Ramos (cell line): ENCODE results near the gene ATG10.
"Not testable (repeated sequence)": the region's sequence is repeated elsewhere in the genome, so short reads cannot be mapped to it uniquely, and the experiment has no call there.

Source experiments
- in situ Hi-C: fragments of 300-500 bp; cut with MboI; formaldehyde crosslinking; loops from one replicate; pipeline ENCODE4 v1.14.3; 2022; ENCODE audit warnings: low sequenced_read_pairs; ENCODE audit not compliant: unreplicated experiment

Gene ATG10

DNA sequence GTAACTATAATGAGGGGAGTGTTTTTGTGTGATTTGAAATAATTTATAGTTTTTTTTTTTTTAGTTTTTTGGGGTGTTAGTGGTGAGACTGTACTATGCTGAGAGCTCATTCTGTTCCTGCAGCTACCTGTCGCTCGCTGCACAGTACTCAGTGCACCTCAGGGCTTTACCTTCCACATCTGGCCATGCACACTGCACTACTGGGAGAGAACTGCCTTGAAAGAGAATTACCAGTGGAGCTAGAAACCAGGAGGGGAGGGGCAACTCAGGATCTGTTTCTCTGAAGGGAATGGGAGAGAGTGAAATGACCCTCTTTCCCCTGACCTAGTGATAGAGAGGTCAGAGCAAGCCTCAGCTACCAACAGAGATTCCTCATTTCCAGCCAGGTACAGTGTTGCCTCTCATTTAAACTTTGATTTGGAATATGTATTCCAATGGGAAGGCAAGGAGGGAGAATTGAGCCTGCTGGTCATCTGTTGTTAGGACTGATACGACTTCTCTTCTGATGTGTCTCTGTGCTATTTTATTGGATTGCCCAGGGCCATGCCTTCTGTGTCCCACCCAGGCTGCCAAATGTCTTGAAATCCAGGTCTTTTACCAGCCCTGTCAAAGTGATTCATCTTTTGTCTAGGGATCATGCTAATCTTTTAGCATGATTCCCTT, 8.9 kb downstream of the ATG10 start:
- in situ Hi-C loops: no loop called here

DNA sequence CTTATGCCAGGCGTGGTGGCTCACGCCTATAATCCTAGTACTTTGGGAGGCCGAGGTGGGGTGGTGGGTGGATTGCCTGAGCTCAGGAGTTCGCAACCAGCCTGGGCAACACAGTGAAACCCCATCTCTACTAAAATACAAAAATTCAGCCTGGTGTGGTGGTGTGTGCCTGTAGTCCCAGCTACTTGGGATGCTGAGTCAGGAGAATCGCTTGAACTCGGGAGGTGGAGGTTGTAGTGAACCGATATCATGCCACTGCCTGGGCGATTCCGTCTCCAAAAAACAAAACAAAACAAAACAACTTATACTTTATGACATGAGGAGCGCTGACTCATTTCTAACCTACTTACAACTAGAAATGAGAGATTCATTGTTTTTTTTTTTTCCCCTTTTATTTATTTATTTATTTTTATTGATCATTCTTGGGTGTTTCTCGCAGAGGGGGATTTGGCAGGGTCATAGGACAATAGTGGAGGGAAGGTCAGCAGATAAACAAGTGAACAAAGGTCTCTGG, 10.4 kb downstream of the ATG10 start:
- in situ Hi-C loops: not testable (repeated sequence)

DNA sequence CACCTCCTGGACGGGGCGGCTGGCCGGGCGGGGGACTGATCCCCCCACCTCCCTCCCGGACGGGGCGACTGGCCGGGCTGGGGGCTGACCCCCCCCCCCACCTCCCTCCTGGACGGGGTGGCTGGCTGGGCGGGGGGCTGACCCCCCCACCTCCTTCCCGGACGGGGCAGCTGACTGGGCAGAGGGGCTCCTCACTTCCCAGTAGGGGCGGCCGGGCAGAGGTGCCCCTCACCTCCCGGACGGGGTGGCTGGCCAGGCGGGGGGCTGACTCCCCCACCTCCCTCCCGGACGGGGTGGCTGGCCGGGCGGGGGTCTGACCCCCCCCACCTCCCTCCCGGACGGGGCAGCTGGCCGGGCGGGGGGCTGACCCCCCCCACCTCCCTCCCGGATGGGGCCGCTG, 11.3 kb downstream of the ATG10 start:
- in situ Hi-C loops: not testable (repeated sequence)

DNA sequence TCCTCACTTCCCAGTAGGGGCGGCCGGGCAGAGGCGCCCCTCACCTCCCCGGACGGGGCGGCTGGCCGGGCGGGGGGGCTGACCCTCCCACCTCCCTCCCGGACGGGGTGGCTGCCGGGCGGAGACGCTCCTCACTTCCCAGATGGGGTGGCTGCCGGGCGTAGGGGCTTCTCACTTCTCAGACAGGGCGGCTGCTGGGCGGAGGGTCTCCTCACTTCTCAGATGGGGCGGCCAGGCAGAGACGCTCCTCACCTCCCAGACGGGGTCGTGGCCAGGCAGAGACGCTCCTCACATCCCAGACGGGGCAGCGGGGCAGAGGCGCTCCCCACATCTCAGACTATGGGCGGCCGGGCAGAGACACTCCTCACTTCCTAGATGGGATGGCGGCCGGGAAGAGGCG, 11.7 kb downstream of the ATG10 start:
- in situ Hi-C loops: not testable (repeated sequence)

DNA sequence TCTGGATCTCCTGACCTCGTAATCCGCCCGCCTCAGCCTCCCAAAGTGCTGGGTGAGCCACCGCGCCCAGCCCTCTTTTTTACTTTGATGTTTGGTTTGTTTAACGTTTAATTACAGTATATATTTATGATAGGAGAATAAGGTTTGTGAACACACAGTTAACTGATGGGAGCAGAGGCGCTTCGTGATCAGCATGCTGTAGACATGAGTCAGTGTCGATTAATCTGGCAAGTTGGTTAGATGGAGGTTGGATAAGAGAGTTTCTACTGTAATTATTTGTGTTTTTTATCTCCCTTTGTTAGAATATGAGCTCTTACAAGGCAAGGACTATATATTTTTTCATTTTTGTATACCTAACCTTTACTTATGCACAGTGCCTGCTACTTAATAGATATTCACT, 14.3 kb downstream of the ATG10 start:
- in situ Hi-C loops: no loop called here

DNA sequence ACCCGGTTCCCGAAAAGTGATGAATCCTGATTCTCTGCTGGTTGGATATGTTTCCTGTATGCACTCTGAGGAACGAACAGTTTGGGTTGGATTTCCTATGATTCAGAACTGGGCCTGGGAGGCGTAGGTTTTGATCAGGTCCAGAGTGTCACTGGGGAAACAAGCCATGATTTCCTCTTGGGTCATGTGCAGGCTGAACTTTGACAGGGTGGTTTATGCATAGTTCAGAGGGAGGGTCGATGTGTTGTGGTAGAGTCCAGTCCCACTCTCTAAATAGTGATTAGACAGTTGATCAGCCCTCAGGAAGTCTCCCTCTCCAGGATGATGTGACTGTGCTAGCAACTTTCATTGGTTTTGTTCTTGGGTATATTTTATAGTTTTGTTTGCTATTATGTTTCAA, 17.4 kb downstream of the ATG10 start:
- in situ Hi-C loops: no loop called here

DNA sequence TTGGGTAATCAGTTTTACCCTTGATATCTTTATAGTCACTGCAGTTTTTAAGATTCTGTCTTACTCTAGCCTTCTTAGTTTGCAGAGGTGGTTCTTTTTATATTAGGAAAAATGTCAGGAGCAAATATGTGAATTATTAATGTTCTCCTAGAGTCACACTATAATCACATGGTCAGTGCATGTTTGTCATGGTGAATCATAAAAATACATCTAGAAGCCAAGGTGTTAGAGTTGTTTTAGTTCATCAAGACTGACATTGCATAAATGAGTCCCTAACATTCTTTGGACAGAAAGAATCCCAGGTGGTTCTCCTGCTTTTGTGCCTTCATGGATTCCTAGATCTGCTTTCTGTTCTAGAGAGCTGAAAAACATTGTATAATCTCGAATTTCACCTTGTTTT, 22.9 kb downstream of the ATG10 start:
- in situ Hi-C loops: no loop called here

DNA sequence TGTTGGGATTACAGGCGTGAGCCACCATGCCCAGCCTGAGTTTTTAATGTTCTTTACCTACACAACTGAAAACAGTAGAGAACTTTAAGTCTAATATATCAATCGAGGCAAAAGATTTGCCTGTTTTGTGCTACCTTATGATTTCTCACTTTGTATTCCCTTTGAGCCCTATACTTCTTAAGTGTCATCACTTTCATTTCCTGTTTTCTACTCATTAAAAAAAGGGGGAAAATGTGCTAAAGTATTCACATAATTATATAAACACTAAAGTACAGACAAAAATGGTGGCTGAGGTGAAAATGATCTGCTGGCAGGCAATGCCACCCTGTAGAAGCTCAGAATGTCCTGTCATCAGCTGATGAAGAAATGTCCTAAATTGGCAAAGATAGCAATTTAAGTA, 23.6 kb downstream of the ATG10 start:
- in situ Hi-C loops: no loop called here

DNA sequence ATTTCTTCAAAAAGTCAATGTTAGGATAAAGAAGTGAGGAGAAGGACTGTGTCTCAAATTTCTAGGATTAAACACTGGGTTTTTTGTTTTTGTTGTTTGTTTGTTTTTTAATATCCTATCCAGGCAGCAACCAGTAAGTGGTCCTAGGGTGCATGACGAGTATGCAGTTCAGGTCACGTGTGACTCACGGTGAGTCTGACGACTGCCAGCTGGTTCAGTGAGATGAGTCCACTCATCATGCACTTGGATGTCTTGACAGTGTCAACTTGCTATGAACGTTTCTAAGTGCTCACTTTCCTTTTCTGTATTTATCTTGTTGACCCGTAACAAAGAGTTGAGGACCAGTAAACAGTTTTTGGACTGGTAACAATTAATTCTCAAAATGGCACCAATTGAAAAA, 32.7 kb downstream of the ATG10 start:
- in situ Hi-C loops: no loop called here

DNA sequence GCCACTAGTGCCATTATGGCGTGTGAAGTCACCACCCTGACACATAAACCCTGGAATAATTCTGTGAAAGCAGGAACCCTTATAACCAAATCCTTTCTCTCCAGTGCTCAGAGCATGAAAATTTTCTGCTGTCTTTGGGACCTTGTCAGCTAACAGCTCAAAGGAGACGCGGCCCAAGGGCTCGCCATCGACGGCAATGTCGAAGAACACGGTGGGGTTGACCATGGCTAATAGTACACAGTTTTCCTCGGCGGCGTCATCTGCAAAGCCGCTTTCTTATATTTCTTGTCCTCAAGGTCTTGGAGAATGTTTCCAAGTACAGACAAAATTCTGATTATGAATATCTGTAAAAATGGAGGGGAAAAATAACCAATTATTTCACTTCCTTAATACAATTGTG, 38.0 kb downstream of the ATG10 start:
- in situ Hi-C loops: not testable (repeated sequence)

DNA sequence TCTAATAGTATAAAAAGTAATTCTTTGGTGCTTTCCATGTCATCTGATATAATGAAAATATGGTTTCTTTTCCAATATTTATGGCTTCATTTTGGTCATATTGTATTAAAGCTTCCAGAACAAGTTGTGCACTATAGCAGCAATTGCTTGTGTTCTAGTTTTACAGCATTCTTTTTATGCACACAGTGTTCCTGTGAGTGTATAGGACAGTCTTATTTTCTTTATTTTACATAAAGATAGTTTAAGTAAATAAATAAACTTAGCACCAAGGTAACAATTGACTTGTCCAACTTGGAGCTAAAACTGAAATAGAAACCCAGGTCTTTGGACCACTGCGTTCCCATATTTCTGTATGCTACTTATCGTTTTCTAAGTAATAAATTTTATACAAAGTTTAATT, 38.9 kb downstream of the ATG10 start:
- in situ Hi-C loops: no loop called here

DNA sequence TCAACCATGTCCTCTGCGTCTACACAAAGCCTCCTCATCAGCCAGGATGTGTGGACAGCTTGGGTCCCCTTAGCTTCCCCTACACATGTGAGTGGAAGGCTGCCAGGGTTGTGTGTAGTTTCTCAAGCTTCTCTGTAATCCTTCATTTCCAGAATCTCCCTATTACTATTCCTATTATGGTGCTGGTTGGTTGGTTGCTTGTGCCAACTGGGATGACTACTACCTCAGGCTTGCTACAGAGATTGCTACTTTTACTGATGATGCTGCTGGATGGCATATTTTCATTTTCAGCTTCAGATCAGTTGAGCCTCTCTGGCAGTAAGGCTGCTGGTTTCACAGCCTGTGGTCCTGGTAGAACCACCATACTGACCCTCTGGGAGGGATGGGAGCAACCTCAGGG, 39.9 kb downstream of the ATG10 start:
- in situ Hi-C loops: no loop called here

DNA sequence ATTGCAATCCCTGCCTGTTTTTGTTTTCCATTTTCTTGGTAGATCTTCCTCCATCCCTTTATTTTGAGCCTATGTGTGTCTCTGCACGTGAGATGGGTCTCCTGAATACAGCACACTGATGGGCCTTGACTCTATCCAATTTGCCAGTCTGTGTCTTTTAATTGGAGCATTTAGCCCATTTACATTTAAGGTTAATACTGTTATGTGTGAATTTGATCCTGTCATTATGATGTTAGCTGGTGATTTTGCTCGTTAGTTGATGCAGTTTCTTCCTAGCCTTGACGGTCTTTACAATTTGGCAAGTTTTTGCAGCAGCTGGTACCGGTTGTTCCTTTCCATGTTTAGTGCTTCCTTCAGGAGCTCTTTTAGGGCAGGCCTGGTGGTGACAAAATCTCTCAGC, 42.8 kb downstream of the ATG10 start:
- in situ Hi-C loops: not testable (repeated sequence)

DNA sequence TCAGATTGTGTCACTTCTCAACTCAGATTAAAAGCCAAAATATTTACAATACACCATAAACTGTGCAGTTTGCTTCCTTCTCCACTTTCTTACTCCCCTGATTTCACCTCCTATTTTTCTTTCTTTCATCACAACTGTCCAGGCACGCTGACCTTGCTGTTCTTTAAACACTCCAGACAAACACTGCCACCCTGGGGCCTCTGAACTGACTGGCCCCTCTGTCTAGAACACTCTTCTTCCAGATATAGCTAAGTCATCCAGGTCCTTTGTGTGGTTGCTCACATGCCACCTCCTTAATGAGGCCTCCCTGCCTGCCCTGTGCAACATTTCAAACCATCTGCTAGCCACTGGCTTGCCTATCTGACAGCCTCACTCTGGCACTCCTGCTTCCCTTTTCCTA, 46.6 kb downstream of the ATG10 start:
- in situ Hi-C loops: no loop called here

DNA sequence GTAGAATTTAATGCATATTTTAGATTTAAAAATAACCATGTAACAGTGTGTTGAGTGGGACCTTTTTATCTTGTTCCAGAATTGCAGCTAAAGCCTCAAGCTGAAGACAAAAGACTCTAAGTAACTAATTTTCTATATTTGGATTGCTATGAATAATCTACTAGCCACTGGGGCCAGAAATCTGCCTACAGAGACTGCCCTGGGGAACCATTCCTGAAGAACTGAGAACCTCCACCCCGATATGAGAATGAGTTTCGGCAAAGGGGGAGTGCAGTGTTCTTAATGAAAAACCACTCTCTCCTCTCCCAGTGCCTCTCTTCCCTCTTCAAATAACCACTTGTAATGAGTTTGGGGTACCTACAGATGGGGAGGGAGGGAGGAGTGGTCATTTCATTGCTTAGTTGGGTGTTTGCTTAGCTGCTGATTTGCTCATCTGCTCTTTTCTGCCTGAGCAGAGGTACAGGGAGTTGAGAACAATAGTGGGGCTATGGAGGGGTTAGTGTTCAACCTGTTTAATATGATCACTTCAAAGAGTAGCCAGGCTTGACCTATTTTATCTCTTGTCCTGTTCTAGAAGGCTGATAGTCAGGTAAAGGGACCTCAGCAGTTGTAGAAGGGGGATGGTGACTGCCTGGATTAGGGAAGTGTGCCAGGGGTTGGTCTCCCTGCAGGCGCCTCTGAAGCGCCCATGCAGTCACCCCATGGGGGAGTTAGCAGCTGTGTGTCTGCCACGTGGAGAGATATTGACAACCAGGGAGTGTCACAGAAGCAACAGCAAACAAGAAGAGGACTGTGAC, 47.7 kb downstream of the ATG10 start:
- in situ Hi-C loops: no loop called here

DNA sequence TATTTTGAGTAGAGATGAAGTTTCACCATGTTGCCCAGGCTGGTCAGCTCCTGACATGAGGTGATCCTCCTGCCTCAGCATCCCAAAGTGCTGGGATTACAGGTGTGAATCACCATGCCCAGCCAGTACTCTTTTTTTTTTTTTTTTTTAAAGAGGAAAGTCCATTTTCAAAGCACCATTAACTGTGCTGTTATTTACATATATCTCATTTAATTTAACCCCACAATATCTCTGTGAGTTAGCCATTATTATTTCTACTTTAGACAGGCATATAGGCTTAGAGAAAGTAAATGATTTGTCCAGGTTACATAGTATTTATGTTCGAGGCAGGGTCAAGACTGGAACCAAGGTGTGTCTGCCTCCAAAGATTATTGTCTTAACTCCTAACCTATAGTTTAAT, 50.7 kb downstream of the ATG10 start:
- in situ Hi-C loops: no loop called here

DNA sequence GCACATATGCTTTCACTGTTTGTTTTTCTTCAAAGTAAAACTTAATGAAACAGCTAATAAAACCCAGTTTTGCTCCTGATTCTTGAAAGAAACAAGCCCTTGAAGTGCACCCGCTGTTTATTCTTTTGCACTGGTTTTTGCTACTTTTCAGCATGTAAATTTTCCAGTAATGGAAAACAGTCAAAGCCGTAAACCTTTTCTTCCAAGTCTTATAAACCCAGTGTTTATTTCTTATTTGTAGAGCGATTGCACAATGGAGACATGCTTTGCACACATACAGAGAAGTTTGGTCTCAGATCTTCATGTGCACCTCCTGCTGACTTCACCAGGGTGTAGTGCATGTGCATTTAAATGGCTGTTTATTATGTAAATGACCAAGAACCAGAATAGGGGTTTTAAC, 51.8 kb downstream of the ATG10 start:
- in situ Hi-C loops: no loop called here

DNA sequence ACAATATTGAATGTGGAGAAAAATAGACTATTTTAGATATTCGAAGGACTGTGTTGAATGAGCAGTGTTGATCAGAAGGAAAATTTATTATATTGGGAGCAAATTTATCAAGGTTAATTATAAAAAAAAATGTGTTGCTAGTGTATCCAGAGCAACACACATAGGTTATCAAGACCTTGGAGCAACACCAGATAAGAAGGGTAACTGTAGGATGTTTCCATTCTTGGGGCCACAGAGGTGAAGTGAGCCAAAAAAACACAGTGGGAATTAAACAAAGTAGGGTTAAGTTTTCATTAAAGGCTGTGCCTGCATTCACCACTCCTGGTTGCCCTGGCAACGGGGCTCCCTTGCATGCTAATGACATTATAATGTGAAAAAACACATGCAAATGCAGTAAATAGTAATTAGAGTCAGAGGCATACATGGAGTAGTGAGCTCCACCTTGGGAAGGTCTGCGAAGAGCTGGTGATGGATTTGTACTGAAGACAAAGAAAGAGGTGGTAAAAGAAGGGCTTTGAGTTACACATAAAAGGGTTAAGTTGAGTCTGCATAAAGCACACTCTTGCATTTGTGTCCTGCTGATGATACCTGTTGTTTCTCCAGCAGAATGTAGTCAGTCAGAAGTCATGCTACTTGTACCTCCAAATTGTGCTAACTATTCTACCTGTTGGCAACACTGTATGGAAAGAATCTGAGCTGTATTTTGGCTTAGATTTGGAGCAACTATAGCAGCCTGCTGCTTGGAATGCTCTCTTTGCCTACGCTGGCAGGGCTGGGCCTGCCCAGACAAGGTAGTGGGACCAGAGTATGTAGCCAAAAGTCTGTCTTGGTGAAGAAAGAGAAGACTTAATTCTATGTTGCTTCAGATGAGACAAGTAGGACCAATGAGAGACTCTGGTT, 59.6 kb downstream of the ATG10 start:
- in situ Hi-C loops: no loop called here

DNA sequence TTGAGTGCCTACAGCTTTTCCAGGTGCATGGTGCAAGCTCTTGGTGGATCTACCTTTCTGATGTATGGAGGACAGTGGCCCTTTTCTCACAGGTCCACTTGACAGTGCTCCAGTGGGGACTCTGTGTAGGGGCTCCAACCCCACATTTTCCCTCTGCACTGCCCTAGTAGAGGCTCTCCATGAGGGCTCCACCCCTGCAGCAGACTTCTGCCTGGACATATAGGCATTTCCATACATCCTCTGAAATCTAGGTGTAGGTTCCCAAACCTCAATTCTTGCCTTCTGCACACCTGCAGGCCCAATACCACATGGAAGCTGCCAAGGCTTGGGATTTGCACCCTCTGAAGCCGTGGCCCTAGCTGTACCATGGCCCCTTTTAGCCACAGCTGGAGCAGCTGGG, 71.1 kb downstream of the ATG10 start:
- in situ Hi-C loops: not testable (repeated sequence)

DNA sequence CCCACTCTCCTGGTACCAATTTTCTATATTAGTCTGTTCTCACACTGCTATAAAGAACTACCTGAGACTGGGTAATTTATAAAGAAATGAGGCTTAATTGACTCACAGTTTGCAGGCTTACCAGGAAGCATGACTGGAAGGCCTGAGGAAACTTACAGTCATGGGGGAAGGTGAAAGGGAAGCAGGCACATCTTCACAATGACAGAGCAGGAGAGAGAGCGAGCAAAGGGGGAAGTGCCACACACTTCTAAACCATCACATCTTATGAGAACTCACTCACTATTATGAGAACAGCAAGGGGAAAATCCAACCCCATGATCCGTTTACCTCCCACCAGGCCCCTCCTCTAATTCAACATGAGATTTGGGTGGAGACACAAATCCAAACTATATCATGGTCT, 72.2 kb downstream of the ATG10 start:
- in situ Hi-C loops: no loop called here
